Measurements from ENCODE around the gene TSHZ1. TPM values are rescaled to one million over a fixed set of nuclear protein-coding genes. Genes with fewer than 3 reads are reported as not detected.

TSHZ1 gene
- total RNA-seq, 1 experiment from 2014 or later, result 9.7 TPM

- peaks cover 7% of the 10 kb centered on the region for H3K36me3 Mint-ChIP-seq (ENCODE audit: insufficient read depth, unreplicated experiment)
- H3K9me3 Mint-ChIP-seq (ENCODE audit: unreplicated experiment), result no peaks in the 10 kb centered on the region
Measured at GRCh38 chr18:75235896-75236295, 25.3 kb downstream of the TSHZ1 start.

GRCh38 chr18:75238100-75238499, 27.5 kb downstream of the TSHZ1 start:
- H3K36me3 Mint-ChIP-seq (ENCODE audit: insufficient read depth, unreplicated experiment), result peaks cover 7% of the 10 kb centered on the region
- no peaks in the 10 kb centered on the region for H3K4me1 Mint-ChIP-seq (ENCODE audit: insufficient read depth, unreplicated experiment)
- H3K9me3 Mint-ChIP-seq (ENCODE audit: unreplicated experiment), result no peaks in the 10 kb centered on the region
- no peak for TF ChIP-seq CTCF (IDR thresholded peaks at IDR 0.05; ENCODE audit: unreplicated experiment)
- no TSS peak for BruUV-seq (replicated peaks)
- H3K27ac Mint-ChIP-seq (ENCODE audit: low read depth, unreplicated experiment), result no peak overlapping the region
- DNase-seq (ENCODE audit: unreplicated experiment), result no peak
- CTCF ChIA-PET, result interaction anchor here (0.6 kb wide), 2 partner anchors 1018 to 1571 kb away, joined by 3 to 4 read pairs; no protein-coding TSS in a partner anchor
- H3K27me3 Mint-ChIP-seq (ENCODE audit: insufficient read depth, unreplicated experiment), result no peaks in the 10 kb centered on the region
- POLR2A ChIA-PET, result interaction anchor here (0.8 kb wide), 1 partner anchor 17 kb away, joined by 3 read pairs; no protein-coding TSS in a partner anchor
- no peak overlapping the region for H3K4me3 Mint-ChIP-seq (ENCODE audit: unreplicated experiment)
- intact Hi-C loops (cut with micrococcal nuclease), result no loop called here

More at GRCh38 chr18:75235896-75236295, 25.3 kb downstream of the TSHZ1 start:
- Mint-ChIP-seq H3K27ac (ENCODE audit: low read depth, unreplicated experiment) (no peak overlapping the region), H3K4me1 (ENCODE audit: insufficient read depth, unreplicated experiment) (no peaks in the 10 kb centered on the region), H3K27me3 (ENCODE audit: insufficient read depth, unreplicated experiment) (no peaks in the 10 kb centered on the region), H3K4me3 (ENCODE audit: unreplicated experiment) (no peak overlapping the region)
- intact Hi-C loops (cut with micrococcal nuclease), result no loop called here
- TF ChIP-seq CTCF (IDR thresholded peaks at IDR 0.05; ENCODE audit: unreplicated experiment), result no peak
- no TSS peak for BruUV-seq (replicated peaks)
- no peak for DNase-seq (ENCODE audit: unreplicated experiment)
- ChIA-PET POLR2A (no interaction called here), CTCF (interaction anchor here (0.6 kb wide), 1 partner anchor 28 kb away, joined by 3 read pairs; no protein-coding TSS in a partner anchor)

- POLR2A ChIA-PET, result no interaction called here
- no TSS peak for BruUV-seq (replicated peaks)
- Mint-ChIP-seq H3K36me3 (ENCODE audit: insufficient read depth, unreplicated experiment) (peaks cover 7% of the 10 kb centered on the region), H3K9me3 (ENCODE audit: unreplicated experiment) (no peaks in the 10 kb centered on the region), H3K27ac (ENCODE audit: low read depth, unreplicated experiment) (no peak overlapping the region), H3K27me3 (ENCODE audit: insufficient read depth, unreplicated experiment) (no peaks in the 10 kb centered on the region), H3K4me3 (ENCODE audit: unreplicated experiment) (no peak overlapping the region), H3K4me1 (ENCODE audit: insufficient read depth, unreplicated experiment) (no peaks in the 10 kb centered on the region)
- CTCF ChIA-PET, result interaction anchor here (0.6 kb wide), 1 partner anchor 312 kb away, joined by 3 read pairs; no protein-coding TSS in a partner anchor
- intact Hi-C loops (cut with micrococcal nuclease), result no loop called here
- DNase-seq (ENCODE audit: unreplicated experiment), result no peak
- no peak for TF ChIP-seq CTCF (IDR thresholded peaks at IDR 0.05; ENCODE audit: unreplicated experiment)
Measured at GRCh38 chr18:75238786-75239185, 28.2 kb downstream of the TSHZ1 start.

- peaks cover 6% of the 10 kb centered on the region for H3K4me1 Mint-ChIP-seq (ENCODE audit: insufficient read depth, unreplicated experiment)
- POLR2A ChIA-PET, result interaction anchor here (1.3 kb wide), 1 partner anchor 31 kb away, joined by 5 read pairs; the partner anchor contains the start of gene PTGR3
- TF ChIP-seq CTCF (IDR thresholded peaks at IDR 0.05; ENCODE audit: unreplicated experiment), result no peak
- no TSS peak for BruUV-seq (replicated peaks)
- H3K4me3 Mint-ChIP-seq (ENCODE audit: unreplicated experiment), result no peak overlapping the region
- H3K36me3 Mint-ChIP-seq (ENCODE audit: insufficient read depth, unreplicated experiment), result peaks cover 6% of the 10 kb centered on the region
- no peak for DNase-seq (ENCODE audit: unreplicated experiment)
- CTCF ChIA-PET, result interaction anchor here (0.6 to 1.0 kb wide), 2 partner anchors 10 to 260 kb away, joined by 3 to 4 read pairs; no protein-coding TSS in a partner anchor
- H3K27me3 Mint-ChIP-seq (ENCODE audit: insufficient read depth, unreplicated experiment), result no peaks in the 10 kb centered on the region
- intact Hi-C loops (cut with micrococcal nuclease), result no loop called here
- H3K27ac Mint-ChIP-seq (ENCODE audit: low read depth, unreplicated experiment), result no peak overlapping the region
- H3K9me3 Mint-ChIP-seq (ENCODE audit: unreplicated experiment), result no peaks in the 10 kb centered on the region
Measured at GRCh38 chr18:75240433-75240832, 29.8 kb downstream of the TSHZ1 start.
